IPS DF 6.9 (cell line): ENCODE data around the gene DHX36.

Experiments used
- DNase-seq: peaks from one replicate; pipeline ENCODE4 v3.0.0-alpha.2; 2013; ENCODE audit warnings: low read depth, low spot score
- H3K27ac ChIP-seq: one replicate; pipeline ENCODE4 v1.5.1; 2013; ENCODE audit warnings: low read length, control low read depth
- H3K27me3 ChIP-seq: 2 replicates; pipeline ENCODE4 v1.6.1; 2013; ENCODE audit warnings: mild to moderate bottlenecking, low read length; ENCODE audit not compliant: control insufficient read depth, insufficient read depth
- H3K36me3 ChIP-seq: 2 replicates; pipeline ENCODE4 v1.6.1; 2013; ENCODE audit warnings: low read length; ENCODE audit not compliant: control insufficient read depth, insufficient read depth
- H3K4me1 ChIP-seq: 2 replicates; pipeline ENCODE4 v1.6.1; 2013; ENCODE audit warnings: low read length; ENCODE audit not compliant: control insufficient read depth, insufficient read depth
- H3K4me3 ChIP-seq: 2 replicates; pipeline ENCODE4 v1.5.1; 2013; ENCODE audit warnings: mild to moderate bottlenecking, low read length
- H3K9me3 ChIP-seq: 2 replicates; pipeline ENCODE4 v1.6.1; 2013; ENCODE audit warnings: low read length, inconsistent platforms; ENCODE audit not compliant: control insufficient read depth, insufficient read depth
- WGBS: extraction: QIAGEN DNeasy Blood & Tissue Kit; methylation state at CpG from one replicate; pipeline ENCODE4 v1.1.7; 2013; ENCODE audit warnings: mixed read lengths, missing lambda C conversion rate; ENCODE audit not compliant: insufficient read length, insufficient coverage; 5-methylcytosine and 5-hydroxymethylcytosine counted together

The DHX36 gene

GRCh38 chr3:154250291-154250690 is 74.0 kb downstream of the DHX36 start:
- no peaks in the 10 kb centered on the region for H3K9me3 ChIP-seq
- no peak overlapping the region for H3K4me3 ChIP-seq
- DNase-seq: no peak
- H3K27me3 ChIP-seq: no peaks in the 10 kb centered on the region
- H3K27ac ChIP-seq: no peak overlapping the region
- 0 out of 2 replicates have a peak, but pooled peaks cover 3% of the 10 kb centered on the region for H3K36me3 ChIP-seq
- H3K4me1 ChIP-seq: peaks cover 1% of the 10 kb centered on the region; the same call in 1 of the 2 replicates
- no CpG with 5 or more reads among the region's 4 CpGs for WGBS

- Histone ChIP-seq H3K4me1 (peaks cover 1% of the 10 kb centered on the region; the same call in 1 of the 2 replicates), H3K27me3 (no peaks in the 10 kb centered on the region), H3K9me3 (no peaks in the 10 kb centered on the region), H3K4me3 (no peak overlapping the region), H3K27ac (no peak overlapping the region), H3K36me3 (no peaks in the 10 kb centered on the region)
- no CpG with 5 or more reads among the region's 2 CpGs for WGBS
- DNase-seq: no peak
These were observed 76.4 kb downstream of the DHX36 start for GRCh38 chr3:154247806-154248415.

- Histone ChIP-seq H3K27me3 (no peaks in the 10 kb centered on the region), H3K36me3 (no peaks in the 10 kb centered on the region), H3K9me3 (no peaks in the 10 kb centered on the region), H3K4me1 (peaks cover 1% of the 10 kb centered on the region; the same call in 1 of the 2 replicates), H3K27ac (no peak overlapping the region), H3K4me3 (no peak overlapping the region)
- DNase-seq: no peak
- no CpG with 5 or more reads among the region's 2 CpGs for WGBS
These were observed 79.6 kb downstream of the DHX36 start for GRCh38 chr3:154244644-154245043.

GRCh38 chr3:154243353-154243752 is 80.9 kb downstream of the DHX36 start:
- Histone ChIP-seq H3K9me3 (no peaks in the 10 kb centered on the region), H3K27ac (no peak overlapping the region), H3K36me3 (no peaks in the 10 kb centered on the region), H3K4me1 (no peaks in the 10 kb centered on the region; the same call in 1 of the 2 replicates), H3K4me3 (no peak overlapping the region), H3K27me3 (no peaks in the 10 kb centered on the region)
- WGBS: no CpG with 5 or more reads among the region's 2 CpGs
- no peak for DNase-seq

GRCh38 chr3:154242766-154243165 is 81.5 kb downstream of the DHX36 start:
- H3K4me1 ChIP-seq: no peaks in the 10 kb centered on the region; the same call in 1 of the 2 replicates
- no CpG with 5 or more reads among the region's 4 CpGs for WGBS
- H3K36me3 ChIP-seq: no peaks in the 10 kb centered on the region
- no peaks in the 10 kb centered on the region for H3K27me3 ChIP-seq
- peak; percentile 25 for DNase-seq
- no peaks in the 10 kb centered on the region for H3K9me3 ChIP-seq
- no peak overlapping the region for H3K4me3 ChIP-seq
- H3K27ac ChIP-seq: no peak overlapping the region

- H3K9me3 ChIP-seq: no peaks in the 10 kb centered on the region
- H3K27me3 ChIP-seq: no peaks in the 10 kb centered on the region
- no CpG with 5 or more reads among the region's 5 CpGs for WGBS
- H3K4me1 ChIP-seq: no peaks in the 10 kb centered on the region
- no peaks in the 10 kb centered on the region for H3K36me3 ChIP-seq
- H3K27ac ChIP-seq: no peak overlapping the region
- no peak for DNase-seq
- H3K4me3 ChIP-seq: no peak overlapping the region
These were observed 82.8 kb downstream of the DHX36 start for GRCh38 chr3:154241496-154241895.

GRCh38 chr3:154240235-154240634 is 84.1 kb downstream of the DHX36 start:
- Histone ChIP-seq H3K9me3 (no peaks in the 10 kb centered on the region), H3K27me3 (no peaks in the 10 kb centered on the region), H3K27ac (no peak overlapping the region), H3K36me3 (no peaks in the 10 kb centered on the region), H3K4me1 (no peaks in the 10 kb centered on the region), H3K4me3 (no peak overlapping the region)
- DNase-seq: no peak
- no CpG with 5 or more reads among the region's 6 CpGs for WGBS

- H3K36me3 ChIP-seq: no peaks in the 10 kb centered on the region
- no peak for DNase-seq
- no peak overlapping the region for H3K4me3 ChIP-seq
- no peak overlapping the region for H3K27ac ChIP-seq
- WGBS: no CpG with 5 or more reads among the region's 3 CpGs
- H3K4me1 ChIP-seq: no peaks in the 10 kb centered on the region; the same call in 1 of the 2 replicates
- no peaks in the 10 kb centered on the region for H3K27me3 ChIP-seq
- no peaks in the 10 kb centered on the region for H3K9me3 ChIP-seq
These were observed 88.0 kb downstream of the DHX36 start for GRCh38 chr3:154236331-154236730.

GRCh38 chr3:154235330-154235729 is 89.0 kb downstream of the DHX36 start:
- Histone ChIP-seq H3K27me3 (no peaks in the 10 kb centered on the region), H3K9me3 (no peaks in the 10 kb centered on the region)

GRCh38 chr3:154229217-154229590 is 95.1 kb downstream of the DHX36 start:
- WGBS: no CpG with 5 or more reads among the region's 2 CpGs
- H3K9me3 ChIP-seq: no peaks in the 10 kb centered on the region
- no peak overlapping the region for H3K4me3 ChIP-seq

More at GRCh38 chr3:154235330-154235729, 89.0 kb downstream of the DHX36 start:
- no peak overlapping the region for H3K4me3 ChIP-seq
- H3K27ac ChIP-seq: no peak overlapping the region
- H3K4me1 ChIP-seq: no peaks in the 10 kb centered on the region; the same call in 1 of the 2 replicates
- DNase-seq: no peak
- 100% methylated on average over 1 of the region's 1 CpG for WGBS
- H3K36me3 ChIP-seq: no peaks in the 10 kb centered on the region

More at GRCh38 chr3:154229217-154229590, 95.1 kb downstream of the DHX36 start:
- H3K27ac ChIP-seq: no peak overlapping the region
- H3K27me3 ChIP-seq: no peaks in the 10 kb centered on the region
- H3K36me3 ChIP-seq: no peaks in the 10 kb centered on the region
- H3K4me1 ChIP-seq: no peaks in the 10 kb centered on the region; the same call in 1 of the 2 replicates
- DNase-seq: no peak
